RWPE1 (cell line): ENCODE results near the gene FAM151A.

Experiments used
- CTCF ChIA-PET: fragments of 350-600 bp; sonication (Branson Sonifier 250); formaldehyde crosslinking; extraction: SDS; loops from one replicate; lab custom pipeline; 2021; lab: Yijun Ruan, JAX
- POLR2A ChIA-PET: fragments of 400-600 bp; formaldehyde crosslinking; extraction: SDS; loops from one replicate; lab custom pipeline; 2020; ENCODE audit warnings: antibody characterized with exemption; ENCODE audit not compliant: low non-redundant PET; lab: Yijun Ruan, JAX
- DNase-seq: peaks from one replicate; pipeline ENCODE4 v3.0.0; 2012; ENCODE audit warnings: low spot score
- H3K27ac ChIP-seq: fragments of 450-650 bp; 2 replicates; pipeline ENCODE4 v1.5.1; 2017
- TF ChIP-seq, protein P1 (sequence below): fragments of 450-650 bp; conservative IDR thresholded peaks from 2 replicates; pipeline ENCODE4 v1.5.1; 2017; ENCODE audit warnings: low read depth, mild to moderate bottlenecking

FAM151A gene

DNA sequence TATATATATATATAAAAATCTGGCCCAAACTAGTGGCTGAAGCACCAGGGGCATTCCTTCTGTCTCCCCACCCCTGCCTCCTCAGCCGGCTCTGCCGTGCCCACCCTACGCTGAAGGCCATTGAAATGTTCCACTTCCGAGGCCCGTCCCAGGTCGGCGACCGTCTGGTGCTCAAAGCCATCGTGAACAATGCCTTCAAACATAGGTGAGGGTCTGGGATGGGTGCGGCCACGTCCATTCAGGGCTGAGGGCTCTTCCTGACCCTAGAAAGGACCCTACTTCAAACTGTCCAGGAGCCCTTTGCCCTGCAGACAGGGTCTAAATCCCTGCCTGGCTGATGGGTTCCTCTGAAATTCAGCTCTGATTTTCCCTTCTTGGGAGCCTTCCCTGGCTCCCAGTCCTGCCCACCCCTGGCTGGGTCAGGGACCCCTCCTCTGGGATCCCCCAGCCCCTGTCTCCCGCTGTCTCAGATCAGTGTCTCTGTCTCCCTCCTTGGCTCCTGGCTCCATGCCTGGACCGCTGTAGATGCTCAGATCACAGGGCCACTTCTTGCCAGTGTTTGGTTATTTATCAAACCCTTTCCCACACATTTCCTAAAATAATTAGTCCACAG, 24.0 kb downstream of the FAM151A start:
- CTCF ChIA-PET = no interaction called here
- POLR2A ChIA-PET = no interaction called here
- no peak for DNase-seq
- no peak overlapping the region for H3K27ac ChIP-seq
- TF ChIP-seq, protein P1, sequence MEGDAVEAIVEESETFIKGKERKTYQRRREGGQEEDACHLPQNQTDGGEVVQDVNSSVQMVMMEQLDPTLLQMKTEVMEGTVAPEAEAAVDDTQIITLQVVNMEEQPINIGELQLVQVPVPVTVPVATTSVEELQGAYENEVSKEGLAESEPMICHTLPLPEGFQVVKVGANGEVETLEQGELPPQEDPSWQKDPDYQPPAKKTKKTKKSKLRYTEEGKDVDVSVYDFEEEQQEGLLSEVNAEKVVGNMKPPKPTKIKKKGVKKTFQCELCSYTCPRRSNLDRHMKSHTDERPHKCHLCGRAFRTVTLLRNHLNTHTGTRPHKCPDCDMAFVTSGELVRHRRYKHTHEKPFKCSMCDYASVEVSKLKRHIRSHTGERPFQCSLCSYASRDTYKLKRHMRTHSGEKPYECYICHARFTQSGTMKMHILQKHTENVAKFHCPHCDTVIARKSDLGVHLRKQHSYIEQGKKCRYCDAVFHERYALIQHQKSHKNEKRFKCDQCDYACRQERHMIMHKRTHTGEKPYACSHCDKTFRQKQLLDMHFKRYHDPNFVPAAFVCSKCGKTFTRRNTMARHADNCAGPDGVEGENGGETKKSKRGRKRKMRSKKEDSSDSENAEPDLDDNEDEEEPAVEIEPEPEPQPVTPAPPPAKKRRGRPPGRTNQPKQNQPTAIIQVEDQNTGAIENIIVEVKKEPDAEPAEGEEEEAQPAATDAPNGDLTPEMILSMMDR = no peak

DNA sequence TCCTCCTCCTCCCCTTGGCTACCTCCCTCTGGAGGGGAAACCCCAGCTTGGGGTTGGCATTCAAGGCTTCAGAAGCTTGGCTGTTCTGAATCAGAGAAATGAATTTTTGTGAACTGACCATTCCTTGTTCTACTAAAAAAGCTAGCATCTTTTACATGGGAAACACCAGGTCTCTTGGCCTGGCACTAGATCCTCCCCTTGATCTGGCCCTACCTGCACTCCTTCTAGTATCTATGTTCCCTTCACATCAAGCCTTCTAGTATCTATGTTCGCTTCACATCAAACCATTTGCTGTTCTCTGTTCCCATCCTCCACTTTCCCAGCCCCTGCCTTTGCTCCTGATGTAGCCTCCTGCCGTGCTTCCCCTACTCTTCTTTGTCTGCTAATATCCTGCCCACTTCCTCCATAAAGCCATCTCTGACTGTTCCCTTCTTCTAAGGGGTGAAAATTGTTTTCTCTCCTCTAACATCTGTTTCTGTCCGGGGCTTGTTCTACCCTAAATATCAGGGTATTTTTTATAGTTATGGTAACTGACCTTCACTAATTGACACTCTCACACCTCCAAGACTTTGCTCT, 25.8 kb downstream of the FAM151A start:
- ChIA-PET CTCF (interaction anchor here (0.6 kb wide), 1 partner anchor 1341 kb away, joined by 3 read pairs; no protein-coding TSS in a partner anchor), POLR2A (no interaction called here)
- no peak for DNase-seq
- TF ChIP-seq, protein P1 = no peak
- no peak overlapping the region for H3K27ac ChIP-seq

DNA sequence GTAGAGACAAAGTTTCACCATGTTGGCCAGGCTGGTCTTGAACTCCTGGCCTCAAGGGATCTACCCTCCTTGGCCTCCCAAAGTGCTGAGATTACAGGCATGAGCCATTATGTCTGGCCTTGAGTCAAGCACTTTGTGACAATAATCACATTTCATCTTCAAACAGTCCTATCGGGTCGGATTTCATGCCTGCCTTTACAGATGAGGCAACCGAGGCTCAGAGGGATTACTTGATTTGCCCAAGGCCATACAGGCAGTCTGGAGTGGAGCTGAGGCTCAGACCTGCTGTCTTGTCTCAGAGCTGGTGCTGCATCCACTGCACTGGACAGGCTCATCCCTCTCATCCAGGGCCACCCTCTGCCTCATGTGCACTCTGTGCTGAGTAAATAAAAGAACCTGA, 26.6 kb downstream of the FAM151A start:
- no peak for DNase-seq
- TF ChIP-seq, protein P1 = no peak
- ChIA-PET POLR2A (no interaction called here), CTCF (no interaction called here)
- H3K27ac ChIP-seq = no peak overlapping the region

DNA sequence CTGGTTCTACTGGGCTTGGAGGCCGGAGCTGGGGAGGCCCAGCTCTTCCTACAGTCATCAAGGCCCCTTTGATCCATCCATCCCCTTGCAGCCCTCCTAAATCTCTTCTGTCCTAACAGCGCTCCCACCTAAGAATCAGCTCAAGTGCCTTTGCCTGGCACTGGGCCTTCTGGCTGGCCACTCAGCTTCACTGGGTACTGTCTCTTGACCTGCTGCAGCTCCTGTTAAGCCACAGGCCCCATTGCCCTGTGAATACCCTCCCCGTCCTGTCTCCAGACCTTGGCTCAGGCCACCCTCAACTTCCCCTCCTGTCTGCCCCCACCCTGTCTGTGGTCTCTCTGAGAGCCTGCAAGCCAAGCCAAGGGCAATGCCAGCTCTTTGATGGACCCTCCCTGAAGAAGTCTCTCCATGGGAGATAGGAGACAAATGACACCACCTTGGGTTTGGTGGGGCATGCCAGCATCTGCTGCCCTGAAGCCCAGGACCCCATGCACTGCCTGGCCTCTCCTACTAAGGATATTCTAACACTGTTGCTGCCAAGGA, 27.3 kb downstream of the FAM151A start:
- no peak for DNase-seq
- no peak overlapping the region for H3K27ac ChIP-seq
- TF ChIP-seq, protein P1 = no peak
- ChIA-PET POLR2A (no interaction called here), CTCF (no interaction called here)

DNA sequence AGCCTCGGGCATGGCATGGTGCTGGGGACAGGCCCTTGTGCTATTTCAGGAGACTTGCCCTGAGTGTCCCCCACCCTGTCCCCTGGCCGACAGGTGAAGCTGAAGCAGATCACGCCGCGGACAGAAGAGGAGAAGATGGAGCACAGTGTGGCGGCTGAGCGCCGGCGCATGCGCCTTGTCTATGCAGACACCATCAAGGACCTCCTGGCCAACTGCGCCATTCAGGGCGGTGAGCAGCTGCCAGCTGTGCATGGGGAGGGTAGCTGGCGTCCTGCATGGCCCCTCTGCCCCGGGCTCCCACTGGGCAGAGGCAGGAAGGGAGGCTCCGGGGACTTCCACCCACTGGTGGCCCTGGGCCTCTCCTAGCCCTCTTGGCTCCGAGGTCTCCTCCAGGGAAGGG, 28.9 kb downstream of the FAM151A start:
- DNase-seq = no peak
- TF ChIP-seq, protein P1 = no peak
- ChIA-PET CTCF (no interaction called here), POLR2A (no interaction called here)
- H3K27ac ChIP-seq = no peak overlapping the region

DNA sequence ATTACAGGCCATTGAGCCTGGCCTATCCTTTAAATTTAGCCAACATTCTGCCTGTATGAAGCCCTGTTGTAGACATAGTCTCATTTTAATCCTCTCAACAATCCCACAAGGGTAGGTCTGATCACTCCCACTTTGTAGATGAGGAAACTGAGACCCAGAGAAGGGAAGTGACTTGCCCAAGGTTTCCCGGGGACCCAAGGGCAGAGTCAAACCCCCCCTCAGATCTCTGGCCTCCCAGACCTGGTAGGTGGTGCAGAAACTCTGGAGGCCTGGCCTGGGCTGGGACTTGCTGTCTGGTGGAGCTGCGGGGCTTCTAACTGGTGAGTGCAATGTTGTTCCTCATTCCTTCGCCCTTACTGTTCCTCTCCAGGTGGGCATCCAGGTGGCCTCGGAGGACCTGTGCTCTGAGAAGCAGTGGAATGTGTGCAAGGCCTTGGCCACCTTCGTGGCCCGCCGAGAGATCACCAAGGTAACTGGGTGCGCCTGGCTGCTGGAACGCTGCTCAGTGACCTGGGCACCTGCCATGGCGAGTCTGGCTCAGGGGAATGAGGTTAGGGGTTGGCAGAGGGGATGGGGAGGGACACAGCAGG, 29.7 kb downstream of the FAM151A start:
- ChIA-PET CTCF (no interaction called here), POLR2A (no interaction called here)

More for the DNA sequence above, 29.7 kb downstream of the FAM151A start:
- H3K27ac ChIP-seq = no peak overlapping the region
- no peak for DNase-seq
- TF ChIP-seq, protein P1 = no peak
